Stimulated activated CD8-positive, alpha-beta memory T cell treated with anti-CD3 and anti-CD28 coated beads, Interleukin-4, amount 100 ng/mL, for 24 hours (primary cell): Measurements from ENCODE around the gene FAM43A.

Experiments used
- DNase-seq: peaks from one replicate; pipeline ENCODE4 v3.0.0-alpha.2; 2020; ENCODE audit warnings: low read depth

FAM43A gene, protein sequence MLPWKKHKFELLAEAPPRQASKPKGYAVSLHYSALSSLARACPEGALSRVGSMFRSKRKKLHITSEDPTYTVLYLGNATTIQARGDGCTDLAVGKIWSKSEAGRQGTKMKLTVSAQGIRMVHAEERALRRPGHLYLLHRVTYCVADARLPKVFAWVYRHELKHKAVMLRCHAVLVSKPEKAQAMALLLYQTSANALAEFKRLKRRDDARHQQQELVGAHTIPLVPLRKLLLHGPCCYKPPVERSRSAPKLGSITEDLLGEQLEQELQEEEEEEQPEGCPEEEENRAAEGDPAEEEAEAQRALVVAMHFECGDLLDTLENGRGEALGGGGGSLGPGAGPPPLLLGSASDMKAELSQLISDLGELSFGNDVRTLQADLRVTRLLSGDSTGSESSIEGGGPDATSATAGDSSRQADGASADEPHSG

DNA sequence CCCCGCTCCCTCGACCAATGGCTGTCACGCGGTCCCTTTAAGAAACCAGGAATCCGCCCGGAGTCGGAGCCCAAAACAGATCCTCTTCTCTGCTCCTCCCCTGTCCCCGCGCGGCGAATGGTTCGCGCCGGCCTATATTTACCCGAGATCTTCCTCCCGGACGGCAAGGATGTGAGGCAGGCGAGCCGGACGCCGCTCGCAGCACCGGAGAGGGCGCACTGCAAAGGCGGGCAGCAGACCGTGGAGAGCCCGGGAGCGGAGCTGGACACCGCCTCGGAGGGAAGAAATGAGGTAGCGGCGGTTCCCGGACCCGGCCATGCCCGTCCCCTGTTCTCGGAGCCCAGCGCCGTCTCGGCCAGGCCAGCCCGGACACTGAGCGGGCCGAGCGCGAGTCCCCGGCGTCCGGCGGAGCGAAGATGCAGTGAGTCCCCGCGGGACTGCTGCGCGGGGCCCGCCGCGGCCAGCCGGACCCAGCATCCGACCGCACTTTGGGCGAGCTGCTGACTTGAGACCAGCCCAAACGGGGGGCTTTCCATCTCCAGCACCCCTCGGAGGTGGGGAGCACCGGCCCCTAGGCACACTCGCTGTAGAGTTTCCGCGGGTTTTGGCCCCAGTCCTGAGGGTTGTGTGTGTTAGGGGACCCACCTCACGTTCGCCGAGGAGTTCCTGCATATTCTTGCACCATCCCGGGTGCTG lies at the start of gene FAM43A:
Gene FAM43A (plus strand): TSS at position 166 of the 696 bp plus-strand sequence. CDS start 944 bp downstream, outside the sequence.
- DNase-seq: peak; percentile 67

GRCh38 chr3:194637066-194637465 lies 48.6 kb upstream of the FAM43A start:
- DNase-seq: no peak

DNA sequence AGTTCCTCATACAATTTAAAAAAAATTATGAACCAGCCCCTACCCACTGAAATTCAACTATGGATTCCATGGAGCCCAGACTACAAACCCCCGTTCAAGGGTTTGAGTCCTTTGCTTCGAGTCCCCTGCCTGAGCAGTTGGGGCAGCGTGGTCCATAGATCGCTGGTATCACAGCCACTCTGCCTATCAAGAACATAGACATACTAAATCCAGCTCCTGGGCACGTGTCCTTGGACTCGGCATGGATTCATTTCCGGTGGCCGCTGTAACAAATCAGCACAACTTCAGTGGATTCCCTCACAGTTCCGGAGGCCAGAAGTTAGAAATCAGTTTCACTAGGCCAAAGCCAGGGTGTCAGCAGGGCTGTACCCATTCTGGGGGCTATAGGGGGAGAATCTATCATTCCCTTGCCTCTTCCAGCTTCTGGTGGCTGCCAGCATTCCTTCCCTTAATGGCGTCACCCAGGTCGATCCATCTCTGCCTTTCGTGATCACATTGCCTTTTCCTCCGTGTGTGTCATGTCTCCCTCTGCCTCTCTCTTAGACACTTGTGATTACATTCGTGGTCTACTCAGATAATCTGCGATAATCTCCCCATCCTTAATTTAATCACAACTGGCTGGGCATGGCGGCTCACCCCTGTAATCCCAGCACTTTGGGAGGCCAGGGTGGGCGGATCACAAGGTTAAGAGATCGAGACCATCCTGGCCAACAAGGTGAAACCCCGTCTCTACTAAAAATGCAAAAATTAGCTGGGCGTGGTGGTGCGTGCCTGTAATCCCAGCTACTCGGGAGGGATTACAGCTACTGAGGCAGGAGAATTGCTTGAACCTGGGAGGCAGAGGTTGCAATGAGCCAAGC lies 47.9 kb upstream of the FAM43A start:
- DNase-seq: no peak

GRCh38 chr3:194638991-194639605 lies 46.6 kb upstream of the FAM43A start:
- DNase-seq: no peak

GRCh38 chr3:194640829-194641228 lies 44.9 kb upstream of the FAM43A start:
- DNase-seq: peak; percentile 20

- DNase-seq: no peak
These were observed 42.9 kb upstream of the FAM43A start for GRCh38 chr3:194642769-194643168.

DNA sequence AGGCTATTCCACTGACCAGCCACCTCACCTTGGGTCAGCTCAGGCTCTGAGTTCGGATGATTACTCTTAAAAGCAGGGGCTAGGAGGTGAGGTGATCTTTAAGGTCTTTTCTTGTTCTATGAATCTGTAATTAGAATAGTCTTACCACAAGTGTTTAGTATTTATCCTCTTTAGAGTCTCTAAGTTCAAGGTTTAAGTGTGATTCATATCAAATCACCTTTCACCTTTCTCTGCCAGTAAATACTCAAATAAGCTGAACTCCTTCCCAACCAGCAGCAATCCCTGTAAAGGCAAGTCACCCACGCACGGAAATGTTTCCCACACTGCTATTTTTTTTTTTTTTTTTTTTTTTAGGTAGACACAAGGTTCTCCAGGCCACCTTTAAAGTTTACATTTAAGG lies 37.9 kb upstream of the FAM43A start:
- DNase-seq: no peak

GRCh38 chr3:194654443-194654842 lies 31.2 kb upstream of the FAM43A start:
- no peak for DNase-seq

DNA sequence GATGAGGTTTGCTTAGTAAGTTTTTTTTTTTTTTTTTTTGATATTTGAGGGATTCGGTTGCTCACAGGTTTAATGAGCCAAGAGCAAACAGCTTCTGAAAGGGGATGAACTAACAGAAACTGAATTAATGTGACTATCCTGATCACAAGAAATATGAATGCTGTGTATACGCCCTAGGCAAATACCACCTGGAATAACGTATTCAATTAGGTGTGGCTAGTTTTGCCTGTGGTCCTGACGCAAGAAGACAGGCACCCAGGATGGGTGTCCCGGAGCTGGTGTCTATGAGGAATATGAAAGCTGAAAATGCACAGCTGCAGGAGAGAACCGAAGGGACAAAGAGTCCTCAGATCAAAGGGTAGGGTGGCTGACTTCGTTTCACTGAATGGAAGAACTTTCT lies 28.2 kb upstream of the FAM43A start:
- no peak for DNase-seq

GRCh38 chr3:194658477-194659242 lies 27.0 kb upstream of the FAM43A start:
- no peak for DNase-seq

DNA sequence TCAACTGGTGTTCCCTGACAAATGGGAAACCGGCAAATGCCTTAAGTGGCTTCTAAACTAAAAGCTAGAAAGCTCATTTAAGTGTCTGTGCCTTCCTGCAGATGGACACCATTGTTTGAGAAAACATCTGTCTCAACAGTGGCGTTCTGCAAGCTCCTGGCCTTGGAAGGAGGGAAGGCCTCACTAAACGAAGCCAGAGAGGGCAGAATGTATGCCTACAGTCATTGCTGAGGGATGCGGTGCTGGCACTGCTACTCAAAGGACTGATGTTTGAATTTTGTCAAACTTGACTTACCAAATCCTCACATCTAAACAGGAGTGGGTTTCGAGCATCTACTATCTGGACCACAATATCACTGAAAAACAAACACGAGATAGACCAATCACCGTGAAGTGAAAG lies 25.9 kb upstream of the FAM43A start:
- DNase-seq: no peak

DNA sequence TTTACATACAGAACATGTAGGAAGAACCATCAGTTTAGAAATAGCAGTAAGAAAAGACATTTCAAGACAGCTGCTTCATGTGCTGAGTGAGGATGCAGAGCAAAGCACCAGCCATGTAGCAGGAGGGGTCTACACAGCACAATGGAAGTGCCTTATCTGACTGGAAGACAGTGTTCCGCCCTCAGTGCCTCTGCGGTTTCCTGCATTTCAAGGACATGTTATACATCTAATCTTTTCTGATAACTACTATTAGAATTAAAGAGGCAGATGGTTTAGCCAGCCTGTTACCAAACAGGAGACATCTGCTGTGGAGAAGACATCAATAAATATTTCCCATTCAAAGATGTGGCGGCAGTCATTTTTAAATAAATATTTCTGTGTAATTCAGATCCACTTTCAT lies 24.3 kb upstream of the FAM43A start:
- DNase-seq: no peak

DNA sequence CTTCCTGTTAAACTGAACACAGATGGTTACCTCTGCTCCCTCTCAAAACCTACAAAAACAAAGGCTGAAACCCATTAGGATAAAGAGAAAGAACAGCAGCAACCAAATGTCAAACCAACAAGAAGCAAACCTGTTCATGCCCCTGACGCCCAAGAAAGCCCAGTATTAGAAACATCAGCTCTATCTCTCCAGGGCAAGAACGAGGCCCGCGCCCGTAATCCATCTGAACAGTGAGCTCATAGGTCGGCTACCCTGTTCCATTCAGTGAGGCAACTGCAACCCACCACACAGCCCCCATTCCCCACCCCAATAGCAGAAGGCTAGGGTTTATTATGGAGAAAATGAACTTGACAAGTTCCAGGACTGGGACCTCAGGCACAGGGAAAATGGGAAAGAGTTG lies 23.7 kb upstream of the FAM43A start:
- DNase-seq: no peak

GRCh38 chr3:194664857-194665256 lies 20.8 kb upstream of the FAM43A start:
- no peak for DNase-seq

GRCh38 chr3:194667363-194667762 lies 18.3 kb upstream of the FAM43A start:
- no peak for DNase-seq

DNA sequence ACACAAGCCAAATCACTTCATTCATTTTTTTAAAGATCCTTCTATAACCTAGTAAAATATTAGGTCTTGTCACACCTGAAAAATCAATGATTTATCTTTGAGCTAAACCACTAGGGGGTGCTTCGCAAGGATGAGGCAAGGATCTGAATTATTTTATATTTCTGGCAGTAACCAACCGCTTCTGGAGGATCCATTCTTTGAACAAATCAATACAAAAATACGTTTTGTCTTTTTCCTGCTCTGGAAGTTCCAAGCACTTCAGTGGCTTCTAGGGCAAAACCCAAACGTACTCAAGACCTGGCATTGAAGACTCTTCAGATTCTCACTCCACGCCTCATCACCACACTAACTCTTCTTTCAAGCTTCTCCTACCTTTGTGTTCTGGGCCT lies 14.2 kb upstream of the FAM43A start:
- DNase-seq: no peak

GRCh38 chr3:194671900-194672808 lies 13.5 kb upstream of the FAM43A start, which contains the start of gene LSG1:
Gene LSG1 (minus strand): TSS chr3:194672191. CDS start chr3:194672162, 29 bp downstream.
- peak; percentile 81 for DNase-seq

DNA sequence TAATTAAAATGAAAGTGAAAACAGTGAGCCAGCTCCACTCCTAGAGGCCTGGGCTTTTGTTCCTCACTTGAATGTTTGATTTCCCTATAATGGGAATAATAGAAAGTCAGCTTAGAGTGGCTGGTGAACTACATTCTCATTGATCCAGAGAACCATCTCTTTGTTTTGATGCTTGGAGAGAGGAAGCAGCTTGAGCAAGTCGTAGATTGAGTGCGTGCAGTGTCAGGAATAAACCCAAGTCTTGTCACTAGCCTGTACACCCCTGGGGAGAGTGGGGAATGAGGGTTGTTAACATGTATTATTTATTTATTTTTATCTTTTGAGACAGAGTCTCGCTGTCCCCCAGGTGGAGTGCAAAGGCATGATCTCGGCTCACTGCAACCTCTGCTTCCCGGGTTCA lies 12.8 kb upstream of the FAM43A start:
- no peak for DNase-seq

- no peak for DNase-seq
These were observed 11.9 kb upstream of the FAM43A start for GRCh38 chr3:194673761-194674160.

DNA sequence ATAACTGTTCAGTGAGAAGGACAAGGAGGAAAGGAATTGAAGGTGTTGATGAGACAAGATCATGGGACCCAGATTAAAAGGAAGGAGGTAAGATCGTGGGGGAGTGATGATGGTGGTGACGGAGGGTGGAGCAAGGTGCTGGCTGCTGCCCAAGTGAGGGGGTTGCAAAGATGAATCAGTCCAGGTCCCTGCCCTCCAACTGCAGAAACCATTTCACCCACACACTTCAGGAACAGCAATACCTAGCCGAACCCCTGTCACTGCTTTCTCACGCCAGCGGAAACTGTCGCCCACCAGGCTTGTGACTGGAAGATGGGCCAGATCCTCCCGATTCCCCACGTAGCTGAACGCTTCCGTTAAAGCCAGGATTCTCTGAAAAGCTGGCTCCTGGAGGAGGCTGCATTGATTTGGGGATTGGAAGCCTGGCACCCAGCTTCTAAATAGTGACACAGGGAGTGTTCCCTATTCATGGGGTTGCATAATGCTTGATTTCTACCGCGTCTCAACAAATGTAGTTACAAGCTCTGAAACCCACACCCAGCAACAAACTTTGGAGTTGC lies 10.5 kb upstream of the FAM43A start:
- peak; percentile 50 for DNase-seq
